IPS-11a (cell line): Measurements from ENCODE around the gene RUNX3.

ENCODE experiments used
- H3K4me3 ChIP-seq: one replicate; pipeline ENCODE4 v1.5.1; 2013; ENCODE audit warnings: low read depth, low read length, control low read depth

RUNX3 gene

GRCh38 chr1:24888971-24889676 lies 41.0 kb downstream of the RUNX3 start:
- H3K4me3 ChIP-seq, result no peak overlapping the region

DNA sequence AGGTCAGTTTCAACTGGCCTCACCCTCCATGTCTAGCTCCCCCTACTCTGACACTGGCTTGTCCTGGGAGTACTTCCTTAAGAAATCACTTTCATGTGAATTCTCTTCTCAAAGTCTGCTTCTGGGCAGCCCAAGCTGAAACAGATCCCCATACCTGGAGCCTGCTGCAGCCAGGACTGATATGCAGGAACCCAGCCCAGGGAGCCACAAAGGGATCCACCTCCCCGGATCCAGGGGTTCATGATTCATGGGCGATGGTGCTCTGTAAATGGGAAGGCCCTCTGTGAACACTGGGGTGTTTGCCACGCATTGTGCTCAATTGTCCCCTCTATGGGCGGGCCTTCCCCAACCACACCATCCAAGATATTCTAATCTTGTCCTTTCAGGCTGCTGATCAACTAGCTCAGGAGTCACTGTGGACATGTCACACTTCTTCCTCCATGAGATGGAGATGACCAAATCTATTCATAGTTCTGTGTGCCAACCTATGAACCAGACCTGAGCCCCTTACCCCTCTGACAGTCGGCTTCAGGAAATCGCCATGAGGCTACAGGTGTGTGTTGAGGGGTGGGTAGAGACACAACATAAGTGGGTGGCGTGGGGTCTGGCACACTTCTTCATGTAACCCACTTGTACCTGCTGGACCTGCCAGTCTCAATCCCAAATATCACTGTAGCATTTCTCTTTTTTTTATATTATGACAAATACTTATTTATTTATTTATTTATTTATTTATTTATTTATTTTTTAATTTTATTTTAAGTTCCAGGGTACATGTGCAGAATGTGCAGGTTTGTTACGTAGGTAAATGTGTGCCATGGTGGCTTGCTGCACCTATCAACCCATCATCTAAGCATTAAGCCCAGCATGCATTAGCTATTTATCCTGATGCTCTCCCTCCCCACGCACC lies 41.8 kb downstream of the RUNX3 start:
- H3K4me3 ChIP-seq, result no peak overlapping the region

DNA sequence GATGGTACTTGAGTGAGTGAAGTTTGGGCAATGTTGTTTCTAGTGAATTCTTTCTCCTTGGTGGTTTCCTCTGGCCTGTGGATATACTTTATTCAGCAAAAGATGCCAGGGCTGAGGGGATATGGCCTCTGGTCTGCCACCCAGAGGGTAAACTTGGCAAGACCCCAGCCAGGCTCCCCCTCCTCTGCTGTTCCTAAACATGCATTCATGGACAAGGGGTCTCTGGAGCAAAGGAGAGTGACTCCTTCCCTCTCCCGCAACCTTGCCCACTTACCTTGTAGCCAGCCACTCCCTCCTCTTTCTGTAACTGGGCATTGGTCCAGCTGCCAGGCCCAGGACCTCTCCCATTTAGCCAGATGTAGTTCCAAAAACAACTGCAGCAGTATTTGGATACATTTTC lies 43.8 kb downstream of the RUNX3 start:
- H3K4me3 ChIP-seq, result no peak overlapping the region

GRCh38 chr1:24884751-24885150 lies 45.3 kb downstream of the RUNX3 start:
- no peak overlapping the region for H3K4me3 ChIP-seq

DNA sequence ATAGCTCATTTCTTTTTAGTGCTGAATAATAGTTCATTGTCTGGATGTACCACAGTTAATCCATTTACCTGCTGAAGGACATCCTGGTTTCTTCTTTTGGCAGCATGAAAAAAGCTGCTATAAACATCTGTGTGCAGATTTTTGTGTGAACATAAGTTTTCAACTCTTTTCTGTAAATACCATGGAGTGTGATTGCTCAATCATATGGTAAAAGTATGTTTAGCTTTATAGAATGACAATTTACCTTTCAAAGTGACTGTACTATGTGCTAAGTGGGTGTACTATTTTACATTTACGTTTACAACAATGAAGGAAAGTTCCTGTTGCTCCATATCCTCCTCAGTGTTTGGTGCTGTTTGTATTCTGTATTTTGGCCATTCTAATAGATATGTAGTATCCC lies 49.0 kb downstream of the RUNX3 start:
- no peak overlapping the region for H3K4me3 ChIP-seq

DNA sequence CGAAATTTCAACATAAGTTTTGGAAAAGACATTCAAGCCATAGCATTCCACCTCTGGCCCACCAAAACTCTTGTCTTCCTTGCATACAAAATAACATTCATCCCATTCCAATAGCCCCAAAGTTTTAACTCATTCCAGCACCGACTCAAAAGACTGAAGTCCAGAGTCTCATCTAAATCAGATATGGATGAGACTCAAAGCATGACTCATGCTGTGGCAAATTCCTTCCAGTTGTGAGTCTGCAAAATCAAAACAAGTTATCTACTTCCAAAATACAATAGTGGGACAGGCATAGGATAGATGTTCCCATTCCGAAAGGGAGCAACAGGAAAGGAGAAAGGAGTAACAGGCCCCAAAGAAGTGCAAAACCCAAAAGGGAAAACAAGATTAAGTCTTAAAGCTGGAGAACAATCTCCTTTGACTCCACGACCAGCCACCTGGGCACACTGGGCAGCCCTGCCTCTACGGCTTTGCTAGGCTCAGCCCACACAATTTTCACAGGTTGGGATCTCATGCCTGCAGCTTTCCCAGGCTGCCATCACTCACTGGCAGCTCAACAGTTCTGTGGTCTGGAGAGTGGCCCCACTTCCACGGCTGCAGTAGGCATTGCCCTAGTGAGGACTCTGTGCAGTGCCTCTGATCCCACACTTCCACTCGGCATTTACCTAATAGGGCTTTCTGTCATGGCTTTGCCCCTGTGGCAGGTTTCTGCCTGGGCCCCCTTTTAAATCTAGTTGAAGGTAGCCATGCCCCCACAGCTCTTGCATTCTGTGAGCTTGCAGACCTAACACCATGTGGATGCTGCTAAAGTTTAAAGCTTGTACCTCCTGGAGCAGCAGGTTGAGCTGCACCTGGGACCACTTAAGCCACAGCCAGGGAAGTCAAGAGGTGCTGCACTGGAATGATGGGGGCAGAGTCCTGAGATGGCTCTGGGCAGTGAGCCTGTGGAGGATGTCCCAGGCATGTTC lies 51.0 kb downstream of the RUNX3 start:
- H3K4me3 ChIP-seq, result no peak overlapping the region

GRCh38 chr1:24878045-24878444 lies 52.0 kb downstream of the RUNX3 start:
- H3K4me3 ChIP-seq, result no peak overlapping the region

DNA sequence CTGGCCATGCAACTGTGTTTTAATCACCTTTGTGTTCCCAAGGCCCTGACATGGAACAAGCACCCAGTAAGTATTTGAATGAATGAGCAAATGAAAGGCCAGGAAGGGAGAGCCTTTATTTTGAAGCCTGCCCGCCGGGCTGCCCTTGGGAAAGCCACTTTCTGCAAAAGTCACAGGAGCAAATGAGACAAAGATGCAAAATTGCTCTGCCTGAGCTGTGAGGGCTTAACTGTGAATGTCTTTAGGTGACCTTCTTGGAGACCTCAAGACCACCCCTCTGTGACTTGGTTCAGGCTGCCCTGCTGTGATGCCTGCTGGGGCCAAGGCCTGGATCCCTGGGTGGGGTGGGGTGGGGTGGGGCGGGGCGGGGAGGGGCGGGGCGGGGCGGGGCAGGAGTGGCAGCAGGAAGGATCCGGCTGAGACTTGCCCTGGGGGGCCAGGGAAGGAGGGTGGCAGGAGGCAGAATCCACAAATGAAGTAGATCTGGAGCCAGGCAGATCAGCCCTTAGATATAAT lies 54.0 kb downstream of the RUNX3 start:
- H3K4me3 ChIP-seq, result no peak overlapping the region

- no peak overlapping the region for H3K4me3 ChIP-seq
Observed at GRCh38 chr1:24875257-24875656, 54.8 kb downstream of the RUNX3 start.

DNA sequence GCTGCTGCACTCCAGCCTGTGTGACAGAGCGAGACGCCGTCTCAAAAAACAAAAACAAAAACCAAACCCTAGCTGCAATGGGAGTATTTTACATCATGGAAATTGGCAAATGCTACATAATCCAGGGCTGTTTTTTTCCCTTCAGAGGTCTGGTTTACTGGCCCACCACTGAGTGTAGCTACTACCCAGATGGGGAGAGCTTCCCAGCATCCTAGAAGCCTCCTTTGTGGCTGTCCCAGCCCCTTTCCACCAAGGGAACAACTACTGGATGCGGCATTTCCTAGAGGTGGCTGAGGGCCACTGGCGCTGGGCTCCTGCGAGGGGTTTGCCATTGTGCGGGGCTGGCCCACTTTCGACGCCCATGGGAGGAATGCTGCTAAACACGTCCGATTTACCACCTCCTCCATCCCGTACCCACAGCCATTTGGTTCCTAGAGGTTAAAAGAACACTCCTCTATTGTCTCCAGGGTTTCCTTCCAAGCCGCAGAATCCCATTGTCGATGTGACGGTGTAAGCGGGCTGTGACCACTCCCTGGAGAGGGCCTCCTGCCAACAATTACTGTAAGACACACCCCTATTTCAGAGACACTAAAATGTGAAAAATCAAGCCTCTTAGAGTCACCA lies 55.4 kb downstream of the RUNX3 start:
- no peak overlapping the region for H3K4me3 ChIP-seq

GRCh38 chr1:24874056-24874455 lies 56.0 kb downstream of the RUNX3 start:
- H3K4me3 ChIP-seq, result no peak overlapping the region

DNA sequence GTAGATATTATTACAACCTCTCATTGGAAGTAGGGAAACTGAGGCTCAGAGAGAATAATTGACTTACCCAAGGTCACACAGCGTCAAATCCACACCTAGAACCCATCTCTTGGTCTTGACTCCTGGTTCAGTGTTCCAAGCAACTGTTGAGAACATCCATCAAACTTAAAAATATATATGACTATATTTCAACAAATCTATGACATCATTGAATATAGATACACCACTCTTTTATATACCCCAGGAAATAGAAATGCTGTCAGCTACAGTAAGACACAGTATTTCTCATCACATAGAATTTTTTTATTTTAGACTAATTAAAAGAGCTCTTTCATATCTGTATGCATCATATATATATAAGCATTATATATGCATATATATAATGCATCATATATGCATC lies 56.9 kb downstream of the RUNX3 start:
- no peak overlapping the region for H3K4me3 ChIP-seq

DNA sequence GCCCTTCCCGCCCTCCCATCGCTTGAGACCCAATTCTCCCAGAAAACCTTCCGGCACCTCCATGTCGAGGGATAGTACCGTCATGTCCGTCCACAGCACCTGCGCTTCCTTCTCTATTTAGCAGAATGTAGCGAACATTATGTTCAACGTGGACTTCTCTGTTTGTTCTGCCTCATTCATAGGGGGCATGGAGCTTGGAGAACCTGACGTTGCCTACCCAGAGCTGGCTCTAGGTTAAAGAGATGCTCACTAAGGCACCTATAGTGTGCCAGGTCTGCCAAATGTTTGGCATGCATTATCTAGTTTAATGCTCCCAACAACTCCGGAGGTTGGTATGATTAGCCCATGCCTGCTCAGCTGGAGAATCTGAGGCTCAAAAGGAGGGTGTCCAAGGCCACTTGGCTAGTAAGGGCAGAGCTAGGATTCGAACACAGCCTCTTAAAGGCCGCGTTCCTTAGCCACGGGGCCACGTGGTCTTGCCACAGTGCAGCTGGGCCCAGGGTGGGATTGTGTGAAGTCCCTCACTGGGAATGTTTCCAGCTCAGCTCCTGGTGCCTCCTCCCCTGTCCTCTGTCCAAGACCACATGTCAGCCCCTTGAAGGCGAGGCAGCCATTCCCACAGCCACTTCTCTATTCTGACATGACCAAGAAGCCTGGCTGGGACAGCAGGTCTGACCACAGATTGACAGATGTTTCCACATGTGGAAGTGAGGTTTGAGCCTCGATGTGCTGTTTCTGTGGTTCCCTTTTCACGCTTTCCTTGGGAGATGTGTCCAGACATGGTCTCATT lies 57.8 kb downstream of the RUNX3 start:
- H3K4me3 ChIP-seq, result no peak overlapping the region

- H3K4me3 ChIP-seq, result no peak overlapping the region
Observed at GRCh38 chr1:24871306-24871901, 58.7 kb downstream of the RUNX3 start.

- no peak overlapping the region for H3K4me3 ChIP-seq
Observed at GRCh38 chr1:24870551-24871195, 59.4 kb downstream of the RUNX3 start.

GRCh38 chr1:24868016-24868875 lies 61.8 kb downstream of the RUNX3 start:
- H3K4me3 ChIP-seq, result no peak overlapping the region

DNA sequence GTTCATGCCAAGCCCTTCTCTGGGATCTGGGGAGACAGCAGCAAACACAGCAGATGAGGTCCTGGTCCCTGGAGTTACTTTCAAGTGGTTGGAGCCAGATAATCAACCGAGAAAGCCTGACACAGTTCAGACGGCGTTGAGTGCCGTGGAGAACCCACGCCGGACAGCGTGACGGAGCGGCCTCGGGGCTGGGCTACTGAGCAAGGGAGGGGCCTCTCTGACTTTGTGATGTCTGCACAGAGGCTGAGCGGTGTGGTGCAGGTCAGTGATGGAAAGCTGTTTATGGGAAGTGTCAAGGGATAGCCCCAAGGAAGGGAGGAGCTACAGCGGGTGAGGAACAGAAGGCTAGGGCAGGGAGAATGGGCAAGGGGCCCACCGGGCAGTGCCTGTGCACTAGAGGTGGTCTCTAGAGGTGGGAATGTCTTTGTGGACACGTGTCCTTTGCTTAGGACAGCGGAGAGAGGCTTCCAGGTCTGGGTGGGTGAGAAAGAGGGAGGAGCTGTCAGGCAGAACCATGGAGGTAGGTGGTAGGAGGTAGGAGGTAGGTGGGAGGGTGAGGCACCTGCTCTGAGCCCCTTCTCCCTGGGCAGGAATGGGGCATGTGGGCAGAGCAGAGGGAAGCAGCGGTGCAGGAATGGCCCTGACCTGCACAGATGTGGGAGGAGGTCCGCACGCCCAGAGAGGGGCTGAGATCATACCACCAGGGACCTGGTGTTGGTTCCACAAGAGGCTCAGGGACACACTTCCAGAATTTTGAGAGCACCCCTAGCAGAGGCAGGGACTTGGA lies 62.8 kb downstream of the RUNX3 start:
- no peak overlapping the region for H3K4me3 ChIP-seq
